SJSA1 (cell line): Measurements from ENCODE around the gene NAB1. TPM values are rescaled to one million over a fixed set of nuclear protein-coding genes. Genes with fewer than 3 reads are reported as not detected.

Source experiments
- DNase-seq, 2 experiments: peaks; one replicate each; pipeline ENCODE4 v3.0.0-alpha.2; 2015 to 2020; ENCODE audit warnings: low spot score in 2 of 2, low read depth in 1 of 2
- H3K27ac ChIP-seq: fragments of 250-450 bp; sonication (Bioruptor Pico); 2 replicates; pipeline ENCODE4 v1.5.1; 2020; ENCODE audit warnings: mild to moderate bottlenecking, moderate library complexity
- H3K27me3 ChIP-seq: fragments of 250-450 bp; sonication (Bioruptor Pico); replicated peaks from 2 replicates; pipeline ENCODE4 v1.5.1; 2020; ENCODE audit warnings: mild to moderate bottlenecking, moderate library complexity
- H3K36me3 ChIP-seq: fragments of 250-450 bp; sonication (Bioruptor Pico); 2 replicates; pipeline ENCODE4 v1.5.1; 2020; ENCODE audit warnings: mild to moderate bottlenecking
- H3K4me1 ChIP-seq: fragments of 250-450 bp; sonication (Bioruptor Pico); replicated peaks from 2 replicates; pipeline ENCODE4 v1.6.1; 2021; ENCODE audit warnings: mild to moderate bottlenecking
- H3K4me3 ChIP-seq: fragments of 250-450 bp; sonication (Bioruptor Pico); 2 replicates; pipeline ENCODE4 v1.5.1; 2020; ENCODE audit warnings: mild to moderate bottlenecking
- H3K9me3 ChIP-seq: fragments of 250-450 bp; sonication (Bioruptor Pico); replicated peaks from 2 replicates; pipeline ENCODE4 v1.5.1; 2020; ENCODE audit warnings: mild to moderate bottlenecking
- total RNA-seq: library from RNA; depleted of rRNA; stranded (reverse); fragments of >200 nt; shearing (Covaris generic); gene quantifications from 2 replicates; pipeline ENCODE4 v1.2.3, GENCODE V29; 2014

The NAB1 gene
- total RNA-seq, 1 experiment from 2014 or later, result 31.2 TPM

GRCh38 chr2:190649798-190650390 is 1.0 kb downstream of the NAB1 start:
- Histone ChIP-seq H3K9me3 (no peaks in the 10 kb centered on the region), H3K4me1 (peaks cover 7% of the 10 kb centered on the region; the same call in 1 of the 2 replicates), H3K27ac (peak overlapping the region; percentile 63), H3K27me3 (no peaks in the 10 kb centered on the region), H3K4me3 (peak overlapping the region; percentile 97), H3K36me3 (peaks cover 5% of the 10 kb centered on the region)
- DNase-seq, result peak in 1 of 2 experiments; percentile 46

DNA sequence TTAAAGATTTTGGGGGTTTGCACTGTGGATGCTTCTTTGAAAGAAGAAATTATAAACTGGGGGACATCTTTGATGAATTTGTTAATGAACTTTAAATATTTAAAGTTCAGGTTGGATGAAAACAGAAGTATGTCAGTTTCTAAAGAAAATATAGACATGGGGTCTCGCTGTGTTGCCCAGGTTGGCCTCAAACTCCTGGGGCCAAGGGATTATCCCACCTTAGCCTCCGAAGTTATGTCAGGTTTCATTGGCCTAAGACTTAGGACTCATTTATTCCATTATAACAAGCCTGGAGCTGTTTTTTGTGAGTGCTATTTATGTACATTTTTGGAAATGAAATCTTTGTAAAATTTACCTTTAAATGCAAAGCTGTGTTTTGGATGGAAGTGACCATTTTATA is 2.5 kb downstream of the NAB1 start:
- no peaks in the 10 kb centered on the region for H3K9me3 ChIP-seq
- no peak overlapping the region for H3K4me3 ChIP-seq
- DNase-seq, result no peak
- peaks cover 5% of the 10 kb centered on the region for H3K36me3 ChIP-seq
- H3K27ac ChIP-seq, result no peak overlapping the region
- H3K27me3 ChIP-seq, result no peaks in the 10 kb centered on the region
- H3K4me1 ChIP-seq, result peaks cover 7% of the 10 kb centered on the region; the same call in 1 of the 2 replicates

DNA sequence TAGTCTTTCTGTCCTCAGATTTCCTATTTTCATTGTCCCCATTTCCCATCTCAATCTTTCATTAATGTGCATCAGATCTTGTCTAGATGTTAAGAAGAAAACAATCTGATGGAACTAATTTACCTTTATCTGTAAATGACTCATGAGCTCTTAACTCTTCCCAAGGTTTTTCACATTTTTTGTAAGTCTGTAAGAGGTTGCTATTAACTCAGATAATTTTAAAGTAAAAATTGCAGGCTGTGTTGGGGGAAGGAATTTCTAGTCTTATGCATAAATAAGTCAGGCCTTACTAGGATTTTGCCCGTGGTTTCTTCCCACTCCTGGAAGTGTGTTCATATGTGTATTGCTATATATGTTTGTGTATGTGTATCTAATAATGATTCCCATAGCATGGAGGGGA is 4.3 kb downstream of the NAB1 start:
- Histone ChIP-seq H3K9me3 (no peaks in the 10 kb centered on the region), H3K27me3 (no peaks in the 10 kb centered on the region)
- no peak for DNase-seq

GRCh38 chr2:190653931-190654330 is 5.0 kb downstream of the NAB1 start:
- Histone ChIP-seq H3K4me3 (no peak overlapping the region), H3K36me3 (peaks cover 11% of the 10 kb centered on the region), H3K4me1 (peaks cover 21% of the 10 kb centered on the region), H3K27ac (no peak overlapping the region), H3K9me3 (no peaks in the 10 kb centered on the region), H3K27me3 (no peaks in the 10 kb centered on the region)
- DNase-seq, result no peak

More for the DNA sequence above, 4.3 kb downstream of the NAB1 start:
- H3K27ac ChIP-seq, result no peak overlapping the region
- H3K4me3 ChIP-seq, result no peak overlapping the region
- peaks cover 16% of the 10 kb centered on the region for H3K4me1 ChIP-seq
- peaks cover 6% of the 10 kb centered on the region for H3K36me3 ChIP-seq

DNA sequence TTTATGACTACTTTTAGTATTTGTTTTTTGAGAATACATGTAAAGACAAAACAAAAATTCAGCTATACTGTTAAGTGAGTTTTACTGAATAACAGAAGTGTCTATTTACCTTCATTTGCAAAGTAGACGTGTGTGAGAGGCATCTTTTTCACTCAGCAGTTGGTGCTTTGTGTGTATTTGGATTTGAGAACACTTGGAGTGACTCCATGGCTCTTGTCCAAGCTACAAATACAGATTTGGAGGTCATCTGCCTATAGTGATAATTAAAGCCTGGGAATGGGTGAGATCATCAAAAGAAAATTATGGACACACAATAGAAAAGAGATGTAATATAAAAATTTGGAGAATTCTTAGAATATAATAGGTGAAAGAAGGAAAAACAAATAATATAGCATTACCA is 6.2 kb downstream of the NAB1 start:
- DNase-seq, result no peak
- Histone ChIP-seq H3K4me3 (no peak overlapping the region), H3K9me3 (no peaks in the 10 kb centered on the region), H3K4me1 (peaks cover 21% of the 10 kb centered on the region), H3K27me3 (no peaks in the 10 kb centered on the region), H3K36me3 (peaks cover 10% of the 10 kb centered on the region), H3K27ac (no peak overlapping the region)

- H3K27ac ChIP-seq, result no peak overlapping the region
- no peaks in the 10 kb centered on the region for H3K9me3 ChIP-seq
- no peaks in the 10 kb centered on the region for H3K27me3 ChIP-seq
- H3K4me1 ChIP-seq, result peaks cover 21% of the 10 kb centered on the region
- H3K4me3 ChIP-seq, result no peak overlapping the region
- DNase-seq, result no peak
- peaks cover 10% of the 10 kb centered on the region for H3K36me3 ChIP-seq
These were observed 6.7 kb downstream of the NAB1 start for GRCh38 chr2:190655570-190655969.

- peaks cover 10% of the 10 kb centered on the region for H3K36me3 ChIP-seq
- H3K9me3 ChIP-seq, result no peaks in the 10 kb centered on the region
- DNase-seq, result no peak
- H3K4me1 ChIP-seq, result peaks cover 18% of the 10 kb centered on the region
- no peak overlapping the region for H3K4me3 ChIP-seq
- H3K27ac ChIP-seq, result no peak overlapping the region
- no peaks in the 10 kb centered on the region for H3K27me3 ChIP-seq
These were observed 7.4 kb downstream of the NAB1 start for GRCh38 chr2:190656301-190656700.

GRCh38 chr2:190657474-190658255 is 8.8 kb downstream of the NAB1 start:
- Histone ChIP-seq H3K4me1 (peaks cover 18% of the 10 kb centered on the region), H3K4me3 (no peak overlapping the region), H3K9me3 (no peaks in the 10 kb centered on the region), H3K27me3 (no peaks in the 10 kb centered on the region), H3K27ac (0 out of 2 replicates have a peak overlapping the region, but pooled peaks have one; percentile 8), H3K36me3 (peaks cover 10% of the 10 kb centered on the region)
- peak in 1 of 2 experiments; percentile 52 for DNase-seq

DNA sequence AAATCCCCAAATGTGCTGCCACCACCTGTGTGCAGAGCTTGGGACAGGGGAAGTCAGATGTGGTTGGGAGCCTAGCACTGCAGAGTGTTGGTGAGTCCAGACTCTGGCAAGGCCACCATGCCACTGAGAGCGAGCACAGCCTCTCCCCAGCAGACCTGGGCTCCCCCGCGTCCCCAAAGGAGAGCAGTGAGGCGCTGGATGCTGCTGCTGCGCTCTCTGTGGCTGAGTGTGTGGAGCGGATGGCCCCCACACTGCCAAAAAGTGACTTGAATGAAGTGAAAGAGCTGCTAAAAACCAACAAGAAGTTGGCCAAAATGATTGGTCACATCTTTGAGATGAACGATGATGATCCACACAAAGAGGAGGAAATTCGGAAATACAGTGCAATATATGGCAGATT is 10.7 kb downstream of the NAB1 start:
- no peak for DNase-seq
- Histone ChIP-seq H3K4me1 (peaks cover 28% of the 10 kb centered on the region), H3K4me3 (no peak overlapping the region), H3K36me3 (peaks cover 10% of the 10 kb centered on the region), H3K27me3 (no peaks in the 10 kb centered on the region), H3K9me3 (no peaks in the 10 kb centered on the region), H3K27ac (no peak overlapping the region)

DNA sequence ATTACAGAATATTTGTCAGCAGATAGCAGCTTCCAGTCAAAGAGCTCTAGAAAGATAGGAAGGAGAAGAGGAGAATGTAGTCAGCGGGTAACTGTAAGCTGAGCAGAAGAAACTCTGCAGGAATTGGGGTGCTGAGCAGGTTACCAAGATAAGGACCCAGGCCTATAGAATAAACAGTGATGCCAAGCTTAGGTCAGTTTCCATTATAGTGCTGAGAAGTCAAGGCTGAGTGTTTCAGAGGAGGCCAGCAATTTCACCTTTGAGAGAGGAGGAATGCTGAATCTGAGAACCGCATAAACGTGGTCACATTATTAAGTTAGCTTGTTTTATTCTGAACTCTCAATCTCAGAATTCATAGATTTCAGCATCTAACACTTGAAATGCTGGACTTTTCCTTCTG is 13.9 kb downstream of the NAB1 start:
- no peaks in the 10 kb centered on the region for H3K27me3 ChIP-seq
- no peak overlapping the region for H3K27ac ChIP-seq
- H3K4me3 ChIP-seq, result no peak overlapping the region
- H3K36me3 ChIP-seq, result peaks cover 21% of the 10 kb centered on the region
- no peak for DNase-seq
- H3K9me3 ChIP-seq, result no peaks in the 10 kb centered on the region
- peaks cover 24% of the 10 kb centered on the region for H3K4me1 ChIP-seq

- no peak overlapping the region for H3K27ac ChIP-seq
- H3K4me3 ChIP-seq, result no peak overlapping the region
- no peaks in the 10 kb centered on the region for H3K27me3 ChIP-seq
- H3K4me1 ChIP-seq, result peaks cover 18% of the 10 kb centered on the region
- H3K9me3 ChIP-seq, result no peaks in the 10 kb centered on the region
- H3K36me3 ChIP-seq, result peaks cover 18% of the 10 kb centered on the region
- DNase-seq, result peak in 1 of 2 experiments; percentile 34
These were observed 14.5 kb downstream of the NAB1 start for GRCh38 chr2:190663348-190663747.

DNA sequence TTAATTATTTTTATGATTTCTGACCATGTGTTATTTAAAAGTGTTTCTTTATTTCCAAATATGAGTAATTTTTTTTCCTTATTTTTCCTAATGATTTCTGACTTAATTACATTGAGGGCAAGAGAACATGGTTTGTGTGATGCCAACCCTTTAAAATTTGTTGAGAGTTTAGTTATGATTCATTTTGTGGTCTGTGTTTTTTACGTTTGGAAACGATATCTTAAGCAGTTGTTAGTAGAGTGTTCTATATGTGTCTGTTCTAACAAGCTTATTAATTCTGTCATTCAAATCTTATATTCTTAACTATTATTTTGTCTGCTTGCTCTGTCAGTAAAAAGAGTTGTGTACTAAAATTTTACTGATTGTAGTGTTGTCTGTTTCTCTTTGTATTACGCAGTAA is 15.0 kb downstream of the NAB1 start:
- Histone ChIP-seq H3K9me3 (no peaks in the 10 kb centered on the region), H3K4me3 (no peak overlapping the region), H3K36me3 (peaks cover 14% of the 10 kb centered on the region; the same call in 1 of the 2 replicates), H3K27me3 (no peaks in the 10 kb centered on the region), H3K27ac (peak overlapping the region; percentile 34), H3K4me1 (peaks cover 13% of the 10 kb centered on the region)
- peak in 1 of 2 experiments; percentile 16 for DNase-seq

GRCh38 chr2:190664240-190664639 is 15.4 kb downstream of the NAB1 start:
- Histone ChIP-seq H3K9me3 (no peaks in the 10 kb centered on the region), H3K27ac (peak overlapping the region; percentile 34), H3K4me1 (peaks cover 13% of the 10 kb centered on the region), H3K4me3 (no peak overlapping the region), H3K36me3 (peaks cover 16% of the 10 kb centered on the region), H3K27me3 (no peaks in the 10 kb centered on the region)
- DNase-seq, result peak; percentile 65 to 78

DNA sequence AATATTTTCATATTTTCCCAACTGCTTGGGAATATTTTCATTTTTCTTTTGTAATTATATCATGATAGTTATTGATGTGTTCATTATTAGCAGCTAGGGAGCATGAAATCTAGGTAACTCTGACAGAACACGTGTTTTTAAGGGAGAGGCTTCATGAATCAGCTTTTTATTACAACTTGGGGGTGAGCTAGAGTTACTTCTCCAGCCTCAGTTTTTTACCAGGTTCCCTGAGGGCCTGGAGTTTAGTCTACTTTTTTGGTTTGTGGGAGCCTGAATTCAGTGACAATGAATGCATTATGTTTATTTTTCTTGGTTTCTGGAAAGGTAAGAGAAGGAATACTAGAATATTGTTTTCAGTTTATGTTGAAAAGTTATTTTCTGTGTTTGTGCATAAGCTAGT is 18.0 kb downstream of the NAB1 start:
- no peak for DNase-seq

More for the DNA sequence above, 18.0 kb downstream of the NAB1 start:
- Histone ChIP-seq H3K27ac (no peak overlapping the region), H3K4me3 (no peak overlapping the region), H3K4me1 (peaks cover 13% of the 10 kb centered on the region), H3K9me3 (no peaks in the 10 kb centered on the region), H3K36me3 (peaks cover 26% of the 10 kb centered on the region), H3K27me3 (no peaks in the 10 kb centered on the region)
